ENCODE measurements around the gene ZNF280C.
"Not testable (repeated sequence)": the region's sequence is repeated elsewhere in the genome, so short reads cannot be mapped to it uniquely, and the experiment has no call there.

Gene ZNF280C

GRCh38 chrX:130268449-130269170 lies at the start of gene ZNF280C:
Gene ZNF280C, minus strand, starts transcription at chrX:130268899. Its CDS starts 8,450 bp downstream, at chrX:130260449.
- peak; percentile 83 for DNase-seq

GRCh38 chrX:130304587-130305368 lies 36.1 kb upstream of the ZNF280C start:
- no peak for DNase-seq

- no peak for DNase-seq
Measured at GRCh38 chrX:130301977-130302376, 33.3 kb upstream of the ZNF280C start.

GRCh38 chrX:130301405-130301804 lies 32.7 kb upstream of the ZNF280C start:
- DNase-seq = no peak

DNA sequence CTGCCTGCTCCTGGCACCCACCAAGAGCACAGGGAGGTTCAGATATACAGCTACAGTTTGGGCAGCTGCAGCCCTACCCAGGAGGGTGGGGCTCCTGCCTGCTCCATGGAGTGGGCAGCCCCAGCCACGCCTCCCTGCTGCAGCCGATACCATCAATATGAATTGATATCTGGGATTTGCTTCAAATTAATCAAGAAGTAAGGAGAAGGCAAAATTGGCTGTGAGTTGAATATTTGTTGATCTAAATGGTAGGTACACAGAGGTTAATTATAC lies 31.2 kb upstream of the ZNF280C start:
- DNase-seq = no peak

DNA sequence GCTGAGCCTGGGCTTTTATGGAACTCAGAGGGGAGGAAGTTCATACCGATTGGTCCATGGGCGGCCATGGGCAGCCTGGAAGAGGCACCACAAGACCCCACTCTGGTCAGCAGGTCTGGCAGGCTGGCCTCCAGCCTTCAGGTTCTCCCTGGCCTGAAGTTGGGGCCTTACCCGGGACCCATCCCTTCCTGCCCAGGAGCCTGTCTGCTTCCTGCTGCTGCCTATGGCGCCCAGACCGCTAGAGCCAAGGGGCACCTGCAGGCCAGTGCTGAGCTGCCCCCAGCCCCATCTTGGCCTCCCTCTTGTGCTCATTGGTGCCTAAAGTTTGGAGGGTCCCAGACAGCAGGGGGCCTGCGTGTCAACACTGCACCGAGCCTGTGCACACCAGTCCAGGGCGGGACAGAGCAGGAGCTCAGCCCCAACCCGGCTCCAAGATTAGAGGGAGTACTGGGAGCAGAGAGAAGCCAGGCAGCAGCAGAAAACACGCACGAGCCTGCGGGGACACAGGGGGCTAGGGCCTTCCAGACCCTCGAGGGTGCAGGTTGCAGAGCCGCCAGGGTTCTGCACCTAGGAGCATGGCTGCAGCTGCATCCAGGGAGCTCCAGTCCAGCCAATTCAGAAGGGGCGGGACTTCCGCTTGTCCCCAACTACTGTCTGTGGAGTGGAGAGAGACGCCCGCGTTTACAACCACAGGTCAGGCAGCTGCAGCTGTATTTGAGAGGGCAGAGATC lies 30.7 kb upstream of the ZNF280C start:
- DNase-seq = peak; percentile 64

GRCh38 chrX:130296743-130297142 lies 28.0 kb upstream of the ZNF280C start:
- DNase-seq = no peak

- no peak for DNase-seq
Measured at GRCh38 chrX:130296297-130296678, 27.6 kb upstream of the ZNF280C start.

- DNase-seq = no peak
Measured at GRCh38 chrX:130295519-130296296, 27.0 kb upstream of the ZNF280C start.

GRCh38 chrX:130287071-130287770 lies 18.5 kb upstream of the ZNF280C start:
- no peak for DNase-seq

GRCh38 chrX:130285710-130286109 lies 17.0 kb upstream of the ZNF280C start:
- DNase-seq = no peak

GRCh38 chrX:130285069-130285620 lies 16.4 kb upstream of the ZNF280C start:
- no peak for DNase-seq

- DNase-seq = no peak
Measured at GRCh38 chrX:130282151-130282550, 13.5 kb upstream of the ZNF280C start.

- DNase-seq = no peak
Measured at GRCh38 chrX:130280901-130281300, 12.2 kb upstream of the ZNF280C start.

DNA sequence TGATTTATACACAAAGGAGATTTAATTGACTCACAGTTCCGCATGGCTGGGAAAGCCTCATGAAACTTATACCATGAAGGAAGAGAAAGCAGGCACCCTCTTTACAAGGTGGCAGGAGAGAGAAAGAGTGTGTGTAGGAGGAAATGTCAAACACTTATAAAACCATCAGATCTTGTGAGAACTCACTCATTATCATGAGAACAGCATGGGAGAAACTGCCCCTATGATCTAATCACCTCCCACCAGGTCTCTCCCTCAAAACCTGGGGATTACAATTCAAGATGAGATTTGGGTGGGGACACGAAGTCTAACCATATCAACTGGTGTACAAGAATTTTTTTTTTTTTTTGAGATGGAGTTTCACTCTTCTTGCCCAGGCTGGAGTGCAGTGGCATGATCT lies 3.6 kb upstream of the ZNF280C start:
- not testable (repeated sequence) for DNase-seq

DNA sequence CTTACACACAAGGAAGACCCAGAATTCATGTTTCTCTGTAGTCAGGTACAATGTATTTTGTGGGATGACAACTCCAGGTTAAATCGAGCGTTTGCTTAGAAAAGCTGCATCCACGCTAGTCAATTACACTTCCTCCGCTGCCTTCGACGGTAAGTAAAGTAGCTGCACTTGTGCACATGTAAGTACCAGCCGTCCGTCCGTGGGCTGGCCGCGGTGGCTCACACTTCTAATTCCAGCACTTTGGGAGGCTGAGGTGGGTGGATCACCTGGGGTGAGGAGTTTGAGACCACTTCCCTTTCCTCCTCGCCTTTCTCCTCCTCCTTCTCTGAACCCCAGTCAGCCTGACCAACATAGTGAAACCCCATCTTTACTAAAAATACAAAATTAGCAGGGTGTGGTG lies 692 bp upstream of the ZNF280C start:
- not testable (repeated sequence) for DNase-seq

GRCh38 chrX:130267956-130268448 lies 697 bp downstream of the ZNF280C start:
- DNase-seq = no peak

- DNase-seq = no peak
Measured at GRCh38 chrX:130264573-130264972, 4.1 kb downstream of the ZNF280C start.

- no peak for DNase-seq
Measured at GRCh38 chrX:130263016-130263415, 5.7 kb downstream of the ZNF280C start.

- no peak for DNase-seq
Measured at GRCh38 chrX:130262231-130262630, 6.5 kb downstream of the ZNF280C start.

DNA sequence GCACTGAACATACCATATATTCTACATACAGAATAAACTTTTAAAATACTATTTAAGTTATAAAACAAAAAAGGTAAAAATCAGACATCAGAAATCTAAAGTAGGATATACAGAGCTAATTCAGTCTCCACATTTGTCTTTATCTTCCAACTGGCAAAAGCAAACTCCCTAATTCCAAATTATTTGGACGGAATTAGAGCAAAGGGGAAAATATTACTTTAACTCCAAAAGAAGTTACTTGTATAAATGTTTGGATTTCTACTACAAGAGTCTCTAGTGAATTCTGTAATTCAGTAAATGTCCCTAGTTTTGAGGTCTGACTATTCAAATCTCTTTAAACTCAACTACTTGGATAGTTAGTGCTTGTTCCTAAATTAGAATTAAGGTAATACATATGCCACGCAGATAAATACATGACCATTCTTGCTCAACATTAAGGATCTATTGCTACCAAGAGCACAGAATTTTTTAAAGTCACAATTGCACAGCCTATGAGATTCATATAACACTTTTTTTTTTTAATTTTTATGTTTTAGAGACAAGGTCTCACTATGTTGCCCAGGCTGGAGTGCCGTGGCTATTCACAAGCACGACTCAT lies 7.3 kb downstream of the ZNF280C start:
- no peak for DNase-seq

GRCh38 chrX:130260316-130260715 lies 8.4 kb downstream of the ZNF280C start:
- DNase-seq = no peak

Measured in NCI-H2029 (cell line).